Upper lobe of left lung (tissue), 4 donors: ENCODE data around the gene CYGB.

Experiments used
- CTCF ChIP-seq, 6 experiments: fragments of 450-650 bp in 4 of 6; fragments of 200-600 bp in 2 of 6; sonication (generic) in 2 of 6; IDR thresholded peaks; one replicate each; pipeline ENCODE4 v1.5.1; 2016 to 2019; ENCODE audit warnings: antibody characterized with exemption in 6 of 6
- EP300 ChIP-seq, 4 donors: sonication (generic); formaldehyde crosslinking; IDR thresholded peaks; one replicate each; pipeline ENCODE4 v1.5.1; 2017; ENCODE audit warnings: antibody characterized with exemption in 4 of 4, control low read depth in 2 of 4
- POLR2A ChIP-seq, 4 donors: fragments of 450-650 bp; IDR thresholded peaks; one replicate each; pipeline ENCODE4 v1.5.1; 2016 to 2017; ENCODE audit warnings: antibody characterized with exemption in 4 of 4, mild to moderate bottlenecking in 2 of 4
- POLR2AphosphoS5 ChIP-seq, 2 donors: sonication (generic); formaldehyde crosslinking; IDR thresholded peaks; one replicate each; pipeline ENCODE4 v1.5.1; 2017; ENCODE audit warnings: antibody characterized with exemption in 2 of 2

GRCh38 chr17:76527430-76528111 lies 9.9 kb downstream of the CYGB start:
- TF ChIP-seq CTCF (IDR thresholded peaks at IDR 0.05) (peak in 5 of 6 experiments; percentile 29 to 77 (median 46)), POLR2A (IDR thresholded peaks at IDR 0.05) (peak in 1 of 4 donors; percentile 56), POLR2AphosphoS5 (IDR thresholded peaks at IDR 0.05) (peak; percentile 74 to 82), EP300 (IDR thresholded peaks at IDR 0.05) (peak; percentile 15 to 93 (median 68))
